ENCODE measurements around the gene C18orf63. TPM values are rescaled to one million over a fixed set of nuclear protein-coding genes. Genes with fewer than 3 reads are reported as not detected.

The C18orf63 gene
- polyA plus RNA-seq, 1 donor (not counting 4 experiments of a cell fraction or from before 2014, with no cell fraction given), result not detected

GRCh38 chr18:74373428-74373827 is 57.8 kb downstream of the C18orf63 start:
- DNase-seq (ENCODE audit: low read depth, low spot score), result no peak
- Histone ChIP-seq H3K9ac (ENCODE audit: control insufficient read depth, extremely low read depth, insufficient read depth, low read length) (no peak overlapping the region), H3K4me3 (ENCODE audit: control insufficient read depth in 2 of 3, extremely low read depth in 1 of 3, insufficient read depth in 2 of 3, low read depth in 1 of 3, low read length in 3 of 3) (no peak overlapping the region), H3K4me2 (ENCODE audit: control insufficient read depth, extremely low read depth, insufficient read depth, low read depth, low read length) (no peak overlapping the region), H3K27me3 (ENCODE audit: control insufficient read depth, extremely low read depth, insufficient read depth, low read length) (no peaks in the 10 kb centered on the region), H2AFZ (ENCODE audit: control insufficient read depth, low read length) (no peak overlapping the region), H3K9me1 (ENCODE audit: control insufficient read depth, extremely low read depth, insufficient read depth, low read length) (no peaks in the 10 kb centered on the region), H3K36me3 (ENCODE audit: control insufficient read depth in 2 of 2, extremely low read depth in 1 of 2, insufficient read depth in 2 of 2, low read length in 2 of 2) (no peaks in the 10 kb centered on the region), H3K4me1 (ENCODE audit: control insufficient read depth, extremely low read depth, insufficient read depth, low read length) (no peaks in the 10 kb centered on the region), H3K9me3 (ENCODE audit: control insufficient read depth, low read depth, low read length) (no peaks in the 10 kb centered on the region), H3K27ac (ENCODE audit: control insufficient read depth, insufficient read depth, low read length) (no peak overlapping the region), H4K20me1 (ENCODE audit: control insufficient read depth, extremely low read depth, insufficient read depth, low read length) (no peaks in the 10 kb centered on the region), H3K79me2 (ENCODE audit: control insufficient read depth, insufficient read depth, low read length) (no peaks in the 10 kb centered on the region)
- no peak for FAIRE-seq
- TF ChIP-seq CTCF (optimal IDR thresholded peaks at IDR 0.05 in 1 of 3, IDR thresholded peaks at IDR 0.05 in 1 of 3, conservative IDR thresholded peaks at IDR 0.05 in 1 of 3; ENCODE audit: extremely low read depth in 1 of 3, insufficient read depth in 2 of 3, low read length in 3 of 3) (no peak), EZH2 (IDR thresholded peaks at IDR 0.05; ENCODE audit: low read length) (no peak)
- dilution Hi-C loops (cut with MboI; ENCODE audit: extremely low pct_ligation_motif_present, low sequenced_read_pairs), result no loop called here

- H3K9me1 ChIP-seq (ENCODE audit: control insufficient read depth, extremely low read depth, insufficient read depth, low read length), result no peaks in the 10 kb centered on the region
- no peak overlapping the region for H3K9ac ChIP-seq (ENCODE audit: control insufficient read depth, extremely low read depth, insufficient read depth, low read length)
- dilution Hi-C loops (cut with MboI; ENCODE audit: extremely low pct_ligation_motif_present, low sequenced_read_pairs), result no loop called here
- H3K36me3 ChIP-seq (ENCODE audit: control insufficient read depth in 2 of 2, extremely low read depth in 1 of 2, insufficient read depth in 2 of 2, low read length in 2 of 2), result no peaks in the 10 kb centered on the region
- no peaks in the 10 kb centered on the region for H3K79me2 ChIP-seq (ENCODE audit: control insufficient read depth, insufficient read depth, low read length)
- no peak for DNase-seq (ENCODE audit: low read depth, low spot score)
- H3K27ac ChIP-seq (ENCODE audit: control insufficient read depth, insufficient read depth, low read length), result no peak overlapping the region
- no peaks in the 10 kb centered on the region for H3K4me1 ChIP-seq (ENCODE audit: control insufficient read depth, extremely low read depth, insufficient read depth, low read length)
- no peaks in the 10 kb centered on the region for H3K9me3 ChIP-seq (ENCODE audit: control insufficient read depth, low read depth, low read length)
- no peak overlapping the region for H3K4me2 ChIP-seq (ENCODE audit: control insufficient read depth, extremely low read depth, insufficient read depth, low read depth, low read length)
- no peak overlapping the region for H2AFZ ChIP-seq (ENCODE audit: control insufficient read depth, low read length)
- no peak for FAIRE-seq
- H3K27me3 ChIP-seq (ENCODE audit: control insufficient read depth, extremely low read depth, insufficient read depth, low read length), result no peaks in the 10 kb centered on the region
- no peaks in the 10 kb centered on the region for H4K20me1 ChIP-seq (ENCODE audit: control insufficient read depth, extremely low read depth, insufficient read depth, low read length)
- H3K4me3 ChIP-seq (ENCODE audit: control insufficient read depth in 2 of 3, extremely low read depth in 1 of 3, insufficient read depth in 2 of 3, low read depth in 1 of 3, low read length in 3 of 3), result no peak overlapping the region
- no peak for TF ChIP-seq CTCF (optimal IDR thresholded peaks at IDR 0.05 in 1 of 3, IDR thresholded peaks at IDR 0.05 in 1 of 3, conservative IDR thresholded peaks at IDR 0.05 in 1 of 3; ENCODE audit: extremely low read depth in 1 of 3, insufficient read depth in 2 of 3, low read length in 3 of 3)
- TF ChIP-seq EZH2 (IDR thresholded peaks at IDR 0.05; ENCODE audit: low read length), result no peak
These were observed 60.4 kb downstream of the C18orf63 start for GRCh38 chr18:74375999-74376398.

All from keratinocyte (primary cell).